Kidney (tissue), 14 donors: ENCODE results near the gene PEX11A. TPM values are rescaled to one million over a fixed set of nuclear protein-coding genes. Genes with fewer than 3 reads are reported as not detected.

Source experiments
- DNase-seq, 5 donors: peaks; one replicate each; pipeline ENCODE4 v3.0.0-alpha.2; 2013 to 2020
- FAIRE-seq: peaks from 2 replicates; lab custom pipeline; 2012; peaks lifted over from hg19 to GRCh38; lab: Jason Lieb, UNC
- H3K27ac ChIP-seq, 2 donors: one replicate each; pipeline ENCODE4 v1.7.0; 2013; ENCODE audit warnings: low read depth in 2 of 2, low read length in 2 of 2, inconsistent platforms in 1 of 2
- H3K27me3 ChIP-seq: one replicate; pipeline ENCODE4 v1.7.1; 2013; ENCODE audit warnings: low read length, inconsistent platforms; ENCODE audit not compliant: control insufficient read depth, insufficient read depth
- H3K36me3 ChIP-seq, 3 donors: one replicate each; pipeline versions ENCODE4 v1.7.0 to v1.7.1; 2013; ENCODE audit warnings: low read length in 3 of 3, control low read depth in 1 of 3, inconsistent platforms in 1 of 3; ENCODE audit not compliant: insufficient read depth in 3 of 3, control insufficient read depth in 2 of 3
- H3K4me1 ChIP-seq, 3 donors: one replicate each; pipeline versions ENCODE4 v1.7.0 to v1.7.1; 2013; ENCODE audit warnings: low read length in 3 of 3, inconsistent platforms in 1 of 3, low read depth in 1 of 3; ENCODE audit not compliant: control insufficient read depth in 2 of 3, insufficient read depth in 2 of 3
- H3K4me3 ChIP-seq, 3 donors: one replicate each; pipeline versions ENCODE4 v1.7.0 to v1.8.1; 2013; ENCODE audit warnings: low read length in 3 of 3, control low read depth in 1 of 3, inconsistent platforms in 1 of 3
- H3K9ac ChIP-seq, 3 donors: one replicate each; pipeline versions ENCODE4 v1.7.0 to v1.7.1; 2013; ENCODE audit warnings: low read length in 3 of 3, control low read depth in 1 of 3, inconsistent platforms in 1 of 3
- H3K9me3 ChIP-seq, 3 donors: one replicate each; pipeline versions ENCODE4 v1.7.0 to v1.7.1; 2013; ENCODE audit warnings: low read length in 3 of 3, control low read depth in 1 of 3, inconsistent platforms in 1 of 3; ENCODE audit not compliant: control insufficient read depth in 2 of 3, insufficient read depth in 1 of 3
- CTCF ChIP-seq: IDR thresholded peaks from 3 replicates; pipeline ENCODE4 v1.5.1; 2012; ENCODE audit warnings: mild to moderate bottlenecking, moderate library complexity, borderline replicate concordance; ENCODE audit not compliant: insufficient read depth; ENCODE audit errors: extremely low read depth
- intact Hi-C: fragments of 100-400 bp; cut with DNase I; formaldehyde crosslinking; loops from one replicate; pipeline ENCODE4 v1.11.1; 2022
- polyA plus RNA-seq: library from polyadenylated mRNA; stranded (reverse); fragments of 350-450 nt; fragmentation: Illumina TruSeq; extraction: RNeasy Lipid Tissue Mini Kit (QIAGEN cat#74804); gene quantifications from one replicate; pipeline ENCODE4 v1.2.3, GENCODE V29; 2014; ENCODE audit warnings: low read depth, low replicate concordance; ENCODE audit not compliant: insufficient read depth
- total RNA-seq: library from RNA; stranded (reverse); fragmentation: NEBNext Ultra II Directional; extraction: Animal tissue kit (Norgen Biotek cat#: 25700); gene quantifications from one replicate; pipeline ENCODE4 v1.2.1, GENCODE V29; 2021
- donor health status: control.
- donor health status: control.
- donor health status: control.
- donor health status: control.
- donor health status: control.
- donor health status: DM: yes; HTN: yes; CAD: no.
- donor health status: Normal renal cell carcinoma (clear cell type).

The PEX11A gene
- total and polyA plus RNA-seq, 2 donors from 2014 or later: 7.7 to 13.7 TPM

GRCh38 chr15:89648106-89649012, 42.2 kb downstream of the PEX11A start:
- Histone ChIP-seq H3K4me1 (peaks cover 0 to 2% (median 0%) of the 10 kb centered on the region in 3 donors), H3K4me3 (no peak overlapping the region), H3K9me3 (no peaks in the 10 kb centered on the region), H3K27me3 (no peaks in the 10 kb centered on the region), H3K9ac (no peak overlapping the region), H3K36me3 (peaks cover 0 to 2% (median 0%) of the 10 kb centered on the region in 3 donors), H3K27ac (no peak overlapping the region)
- TF ChIP-seq CTCF: no peak
- intact Hi-C loops: no loop called here
- DNase-seq (peak in 1 of 5 donors; percentile 61), FAIRE-seq (no peak)

GRCh38 chr15:89647191-89647851, 43.2 kb downstream of the PEX11A start:
- DNase-seq: peak; percentile 71 to 87 (median 79)
- Histone ChIP-seq H3K9me3 (no peaks in the 10 kb centered on the region), H3K27me3 (no peaks in the 10 kb centered on the region), H3K27ac (no peak overlapping the region), H3K4me1 (peaks cover 0 to 2% (median 0%) of the 10 kb centered on the region in 3 donors), H3K36me3 (peaks cover 0 to 2% (median 0%) of the 10 kb centered on the region in 3 donors), H3K4me3 (peak overlapping the region in 1 of 3 donors; percentile 37), H3K9ac (no peak overlapping the region)
- peak; percentile 70 for TF ChIP-seq CTCF
- intact Hi-C loops: no loop called here
- no peak for FAIRE-seq

GRCh38 chr15:89646416-89647141, 44.0 kb downstream of the PEX11A start:
- peak in 1 of 5 donors; percentile 53 for DNase-seq
- Histone ChIP-seq H3K9ac (no peak overlapping the region), H3K36me3 (peaks cover 0 to 2% (median 0%) of the 10 kb centered on the region in 3 donors), H3K4me1 (peaks cover 0 to 2% (median 0%) of the 10 kb centered on the region in 3 donors), H3K27ac (no peak overlapping the region), H3K27me3 (no peaks in the 10 kb centered on the region), H3K9me3 (no peaks in the 10 kb centered on the region), H3K4me3 (no peak overlapping the region)
- TF ChIP-seq CTCF: no peak
- intact Hi-C loops: no loop called here
- FAIRE-seq: no peak
